AG09319 (cell line): ENCODE results near the gene FAM162A.

Experiments used
- DNase-seq: peaks from one replicate; pipeline ENCODE4 v3.0.0-alpha.2; 2010; ENCODE audit warnings: low read depth; ENCODE audit errors: extremely low read depth
- CTCF ChIP-seq: IDR thresholded peaks from 2 replicates; pipeline ENCODE4 v1.5.1; 2011; ENCODE audit warnings: low read depth, mild to moderate bottlenecking, inconsistent platforms, low read length, moderate library complexity

FAM162A gene

GRCh38 chr3:122396511-122396910, 12.5 kb downstream of the FAM162A start:
- TF ChIP-seq CTCF = no peak
- no peak for DNase-seq

DNA sequence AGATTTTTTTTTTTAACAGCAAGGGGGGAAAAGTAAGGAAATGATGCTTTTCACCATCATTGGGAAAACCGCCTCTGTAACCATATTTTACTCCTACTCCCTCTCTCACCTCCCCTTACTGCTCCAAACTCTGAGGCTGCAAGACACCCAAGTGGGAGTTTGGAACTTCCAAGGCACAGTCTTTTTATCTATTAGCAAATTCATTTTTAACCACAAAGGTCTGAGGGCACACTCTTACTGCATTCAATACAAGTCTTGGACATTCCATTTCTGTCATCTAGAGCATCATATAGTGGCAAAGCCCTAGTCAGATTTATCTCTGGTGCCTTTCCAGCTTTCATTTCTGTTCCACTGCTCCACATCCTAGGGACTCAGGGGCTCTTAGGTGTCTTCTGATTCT, 13.2 kb downstream of the FAM162A start:
- TF ChIP-seq CTCF = no peak
- no peak for DNase-seq

DNA sequence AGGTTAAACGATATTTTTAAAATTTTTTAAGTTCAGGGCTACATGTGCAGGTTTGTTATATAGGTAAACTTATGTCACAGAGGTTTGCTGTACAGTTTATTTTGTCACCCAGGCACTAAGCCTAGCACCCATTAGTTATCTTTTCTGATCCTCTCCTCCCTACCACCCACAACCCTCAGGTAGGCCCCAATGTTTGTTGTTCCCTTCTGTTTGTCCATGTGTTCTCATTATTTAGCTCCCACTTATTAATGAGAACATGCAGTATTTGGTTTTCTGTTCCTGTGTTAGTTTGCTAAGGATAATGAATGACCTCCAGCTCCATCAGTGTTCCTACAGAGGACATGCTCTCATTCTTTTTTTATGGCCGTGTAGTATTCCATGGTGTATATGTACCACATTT, 14.9 kb downstream of the FAM162A start:
- no peak for TF ChIP-seq CTCF
- DNase-seq = no peak

- TF ChIP-seq CTCF = no peak
- DNase-seq = no peak
Observed at GRCh38 chr3:122403489-122403888, 19.5 kb downstream of the FAM162A start.

- TF ChIP-seq CTCF = no peak
- no peak for DNase-seq
Observed at GRCh38 chr3:122405015-122405414, 21.0 kb downstream of the FAM162A start.

- no peak for TF ChIP-seq CTCF
- DNase-seq = no peak
Observed at GRCh38 chr3:122406198-122406597, 22.2 kb downstream of the FAM162A start.

DNA sequence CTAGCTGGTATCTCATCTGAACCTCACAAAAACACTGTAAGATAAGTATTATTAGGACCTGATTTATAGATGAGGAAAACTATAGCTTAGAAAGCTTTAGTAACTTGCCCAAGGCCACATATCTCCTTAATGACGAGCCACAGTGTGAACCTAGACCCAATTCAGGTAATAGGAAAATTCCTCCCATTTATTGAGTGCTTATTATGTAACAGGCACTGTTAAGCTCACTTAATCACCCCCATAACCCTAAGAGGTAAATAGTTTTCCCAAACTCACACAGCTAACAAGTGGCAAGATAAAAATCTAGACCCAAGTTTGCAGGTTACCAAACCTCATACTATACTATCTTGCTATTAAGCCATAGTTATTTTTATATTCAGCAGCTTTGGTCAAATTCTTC, 24.0 kb downstream of the FAM162A start:
- DNase-seq = no peak
- no peak for TF ChIP-seq CTCF
